DLD1 (cell line): ENCODE data around the gene EME2.

Experiments
- in situ Hi-C: cut with HindIII; loops from 2 replicates; pipeline ENCODE4 v1.10.0; 2017; ENCODE audit warnings: low sequenced_read_pairs

EME2 gene

GRCh38 chr16:1817276-1817589 lies 44.6 kb downstream of the EME2 start:
- in situ Hi-C loops = no loop called here

- in situ Hi-C loops = no loop called here
Observed at GRCh38 chr16:1817716-1818115, 45.1 kb downstream of the EME2 start.

DNA sequence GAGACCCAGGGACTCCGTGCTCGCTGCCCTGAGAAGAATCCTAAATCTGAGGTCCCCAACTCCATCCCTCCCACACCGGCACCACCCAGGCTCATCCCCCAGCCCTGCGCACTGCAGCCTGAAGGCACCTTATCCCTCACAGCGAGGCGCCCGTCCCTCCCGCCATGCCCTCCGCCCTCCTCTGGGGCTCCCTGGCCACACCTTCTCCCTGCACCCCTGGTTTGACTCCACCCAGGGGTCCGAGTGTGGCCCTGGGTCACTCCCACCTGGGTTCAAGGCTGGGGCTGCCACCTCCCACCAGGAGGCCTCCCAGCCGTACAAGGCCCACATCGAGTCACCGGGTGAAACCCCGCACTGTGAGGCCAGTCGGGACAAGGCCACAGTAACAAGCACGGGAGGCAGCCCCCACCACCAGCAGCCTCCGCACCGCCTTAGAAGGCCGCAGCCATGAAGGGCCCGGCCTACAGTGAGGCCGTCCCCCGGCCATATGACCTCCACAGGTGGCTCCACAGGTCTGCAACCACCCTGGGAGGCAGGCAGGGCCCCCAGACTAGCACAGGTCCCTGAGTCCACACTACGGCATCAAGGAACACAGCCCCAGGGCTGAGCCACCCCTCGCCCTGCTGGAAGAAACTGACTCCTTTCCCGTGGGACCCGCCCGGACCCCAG lies 45.7 kb downstream of the EME2 start:
- in situ Hi-C loops = no loop called here

- in situ Hi-C loops = no loop called here
Observed at GRCh38 chr16:1818873-1819525, 46.4 kb downstream of the EME2 start.

DNA sequence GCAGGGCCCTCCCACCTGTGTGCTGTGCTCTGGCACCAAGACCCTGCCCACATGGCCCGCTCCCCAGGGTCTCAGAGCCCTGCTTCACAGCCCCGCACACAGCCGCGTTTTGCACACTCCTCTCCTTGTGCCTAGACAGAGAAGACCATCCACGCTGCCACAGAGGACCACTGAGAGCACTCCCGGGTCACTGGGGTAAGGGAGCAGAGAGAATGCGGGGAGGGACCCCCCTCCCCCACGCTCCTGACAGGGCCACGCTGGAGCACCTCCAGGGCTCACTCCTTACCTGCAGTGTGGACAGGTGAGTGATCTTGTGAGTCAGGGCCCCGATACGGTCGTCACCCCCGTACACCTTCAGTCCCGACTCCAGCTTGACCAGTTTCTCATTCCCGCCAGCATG lies 47.0 kb downstream of the EME2 start:
- in situ Hi-C loops = no loop called here

DNA sequence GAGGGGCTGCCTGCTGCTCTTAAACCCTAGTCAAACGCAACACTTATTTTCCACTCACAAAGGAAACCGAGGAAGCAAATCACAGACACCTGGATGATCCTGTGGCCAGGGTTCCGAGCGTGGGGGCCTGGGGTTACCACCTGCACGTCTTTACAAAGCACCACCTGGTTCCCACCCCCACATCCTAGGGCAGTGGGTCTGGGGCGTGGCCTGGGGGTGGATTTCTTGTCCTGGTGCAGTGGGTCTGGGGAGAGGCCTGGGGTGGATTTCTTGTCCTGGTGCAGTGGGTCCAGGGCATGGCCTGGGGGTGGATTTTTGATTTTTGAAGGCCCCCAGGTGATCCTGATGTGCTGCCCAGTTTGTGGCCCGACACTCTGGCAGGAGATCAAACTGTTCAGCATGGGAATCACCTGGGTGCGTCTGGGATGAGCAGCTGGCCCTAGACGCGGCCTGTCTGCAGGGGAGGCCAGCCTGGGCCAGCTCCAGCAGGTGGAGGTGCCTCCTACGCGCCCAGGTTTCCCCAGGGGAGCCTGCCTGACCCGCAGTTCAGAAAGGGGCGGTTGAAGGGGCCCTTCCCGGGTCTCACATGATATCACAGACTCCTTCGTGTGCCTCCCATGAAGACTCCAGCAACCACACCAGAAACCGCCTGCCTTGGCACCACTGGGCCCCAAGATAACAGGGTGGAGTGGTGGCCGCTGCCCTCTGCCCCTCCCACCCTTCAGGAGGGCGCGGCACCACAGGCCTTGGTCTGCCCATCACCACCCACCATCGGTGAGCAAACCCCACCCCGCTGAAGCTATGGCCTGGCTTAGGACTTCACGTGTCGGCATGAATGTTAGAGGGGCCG lies 47.7 kb downstream of the EME2 start:
- in situ Hi-C loops = no loop called here

- in situ Hi-C loops = no loop called here
Observed at GRCh38 chr16:1820946-1821290, 48.3 kb downstream of the EME2 start.

DNA sequence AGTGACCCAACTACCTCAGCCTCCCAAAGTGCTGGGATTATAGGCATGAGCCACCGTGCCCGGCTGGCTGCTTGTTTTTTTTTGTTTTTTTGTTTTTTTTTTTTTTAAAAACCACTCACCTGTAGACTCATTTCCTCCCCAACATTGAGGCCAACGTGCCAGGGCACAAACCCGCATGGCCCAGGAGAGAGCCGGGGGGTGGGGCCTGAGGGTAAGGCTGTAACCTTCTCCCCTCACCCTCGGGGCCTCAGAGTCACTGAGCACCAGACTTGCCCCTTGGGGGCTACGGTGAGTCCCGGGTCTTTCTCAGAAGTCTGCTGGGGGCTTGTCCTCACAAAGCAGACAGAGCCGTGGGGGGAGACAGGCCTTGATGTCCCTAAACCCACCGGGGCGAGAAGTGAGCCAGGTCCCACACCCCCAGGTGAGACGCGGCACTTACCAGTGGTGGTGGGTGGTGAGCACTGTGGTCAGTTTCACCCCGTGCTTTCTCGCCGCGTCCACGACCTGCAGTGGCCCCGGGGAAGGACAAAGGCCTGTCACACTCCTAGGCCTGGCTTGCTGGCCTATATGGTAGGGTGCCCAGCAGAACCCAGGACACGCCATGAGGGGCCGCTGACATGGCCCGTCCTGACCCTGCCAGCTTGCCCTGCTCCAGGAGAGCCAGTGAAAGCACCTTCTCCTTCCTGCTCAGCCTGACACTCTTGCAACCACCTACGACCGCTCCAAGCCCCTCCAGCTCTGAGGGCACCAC lies 49.4 kb downstream of the EME2 start:
- in situ Hi-C loops = no loop called here

- in situ Hi-C loops = no loop called here
Observed at GRCh38 chr16:1822801-1823200, 50.2 kb downstream of the EME2 start.

- in situ Hi-C loops = no loop called here
Observed at GRCh38 chr16:1823821-1824220, 51.2 kb downstream of the EME2 start.

DNA sequence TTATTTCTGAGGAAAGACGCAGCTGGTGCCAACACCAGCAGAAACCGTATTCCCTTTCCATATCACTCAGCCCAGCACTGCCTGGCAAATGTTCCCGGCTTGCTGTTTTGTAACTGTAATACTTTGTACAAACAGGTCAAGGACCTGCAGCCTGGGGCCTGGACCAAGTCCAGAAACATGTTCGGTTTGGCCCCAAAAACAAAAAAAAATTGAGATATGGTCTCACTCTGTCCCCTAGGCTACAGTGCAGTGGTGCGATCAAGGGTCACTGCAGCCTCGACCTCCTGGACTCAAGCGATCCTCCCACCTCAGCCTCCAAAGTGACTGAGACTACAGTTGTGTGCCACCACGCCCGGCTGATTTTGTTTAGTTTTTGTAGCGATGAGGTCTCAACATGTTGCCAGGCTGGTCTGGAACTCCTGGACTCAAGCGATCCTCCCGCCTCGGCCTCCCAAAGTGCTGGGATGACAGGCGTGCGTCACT lies 52.8 kb downstream of the EME2 start:
- in situ Hi-C loops = no loop called here
